Suprapubic skin (tissue), 4 donors: Measurements from ENCODE around the gene MAMDC4. TPM values are rescaled to one million over a fixed set of nuclear protein-coding genes. Genes with fewer than 3 reads are reported as not detected.

ENCODE experiments used
- DNase-seq, 2 donors: peaks; one replicate each; pipeline ENCODE4 v3.0.0-alpha.2; 2019; ENCODE audit warnings: low spot score in 2 of 2
- H3K27ac ChIP-seq: fragments of 200-600 bp; sonication (generic); one replicate; pipeline ENCODE4 v1.5.1; 2019
- H3K27me3 ChIP-seq: fragments of 200-600 bp; sonication (generic); one replicate; pipeline ENCODE4 v1.5.1; 2019
- H3K36me3 ChIP-seq: fragments of 200-600 bp; sonication (generic); one replicate; pipeline ENCODE4 v1.5.1; 2019
- H3K4me1 ChIP-seq: fragments of 200-600 bp; sonication (generic); one replicate; pipeline ENCODE4 v1.5.1; 2019
- H3K4me3 ChIP-seq: fragments of 200-600 bp; sonication (generic); one replicate; pipeline ENCODE4 v1.5.1; 2019; ENCODE audit warnings: mild to moderate bottlenecking
- H3K9me3 ChIP-seq: fragments of 200-600 bp; sonication (generic); one replicate; pipeline ENCODE4 v1.5.1; 2019
- CTCF ChIP-seq, 2 donors: fragments of 200-600 bp in 1 of 2; fragments of 450-650 bp in 1 of 2; sonication (generic) in 1 of 2; IDR thresholded peaks; one replicate each; pipeline ENCODE4 v1.5.1; 2016 to 2019; ENCODE audit warnings: antibody characterized with exemption in 2 of 2, mild to moderate bottlenecking in 1 of 2, moderate library complexity in 1 of 2
- EP300 ChIP-seq: sonication (generic); formaldehyde crosslinking; IDR thresholded peaks from one replicate; pipeline ENCODE4 v1.6.1; 2017; ENCODE audit warnings: antibody characterized with exemption
- POLR2A ChIP-seq, 2 donors: fragments of 450-650 bp; IDR thresholded peaks; one replicate each; pipeline ENCODE4 v1.6.1; 2017; ENCODE audit warnings: antibody characterized with exemption in 2 of 2, mild to moderate bottlenecking in 2 of 2, moderate library complexity in 2 of 2
- POLR2AphosphoS5 ChIP-seq, 3 donors: sonication (generic); formaldehyde crosslinking; IDR thresholded peaks; one replicate each; pipeline ENCODE4 v1.6.1; 2017; ENCODE audit warnings: antibody characterized with exemption in 3 of 3
- WGBS: methylation state at CpG from one replicate; pipeline ENCODE4 v1.1.5; 2018; 5-methylcytosine and 5-hydroxymethylcytosine counted together
- total RNA-seq, 4 donors: library from RNA; depleted of rRNA; stranded (reverse); fragments of >200 nt; gene quantifications; one replicate each; pipeline ENCODE4 v1.1.0, GENCODE V29; 2016

Gene MAMDC4
- total RNA-seq, 4 donors from 2014 or later: 1.3 to 3.9 (median 1.8) TPM

GRCh38 chr9:136849960-136850865 lies 1.9 kb upstream of the MAMDC4 start:
- Histone ChIP-seq H3K27me3 (peaks cover 22% of the 10 kb centered on the region), H3K27ac (no peak overlapping the region), H3K36me3 (peaks cover 5% of the 10 kb centered on the region), H3K4me1 (peaks cover 53% of the 10 kb centered on the region), H3K9me3 (no peaks in the 10 kb centered on the region), H3K4me3 (peak overlapping the region; percentile 72)
- WGBS: 57% methylated on average over 6 of the region's 43 CpGs
- DNase-seq: peak in 1 of 2 donors; percentile 80
- TF ChIP-seq EP300 (no peak), POLR2A (IDR thresholded peaks at IDR 0.05) (no peak), POLR2AphosphoS5 (IDR thresholded peaks at IDR 0.05) (no peak), CTCF (IDR thresholded peaks at IDR 0.05) (no peak)

GRCh38 chr9:136850866-136851775 lies 1.0 kb upstream of the MAMDC4 start:
- no peak for DNase-seq
- 84% methylated on average over 5 of the region's 23 CpGs for WGBS
- H3K36me3 ChIP-seq: peaks cover 5% of the 10 kb centered on the region

GRCh38 chr9:136852664-136853595 lies 784 bp downstream of the MAMDC4 start:
- H3K27ac ChIP-seq: no peak overlapping the region
- WGBS: no CpG with 5 or more reads among the region's 29 CpGs
- peak in 1 of 2 donors; percentile 65 for DNase-seq
- TF ChIP-seq EP300 (no peak), POLR2AphosphoS5 (IDR thresholded peaks at IDR 0.05) (no peak), CTCF (IDR thresholded peaks at IDR 0.05) (no peak), POLR2A (IDR thresholded peaks at IDR 0.05) (no peak)
- H3K36me3 ChIP-seq: peaks cover 5% of the 10 kb centered on the region
- peaks cover 28% of the 10 kb centered on the region for H3K4me1 ChIP-seq
- no peak overlapping the region for H3K4me3 ChIP-seq
- no peaks in the 10 kb centered on the region for H3K9me3 ChIP-seq
- no peaks in the 10 kb centered on the region for H3K27me3 ChIP-seq

More at GRCh38 chr9:136850866-136851775, 1.0 kb upstream of the MAMDC4 start:
- Histone ChIP-seq H3K27me3 (peaks cover 13% of the 10 kb centered on the region), H3K4me1 (peaks cover 44% of the 10 kb centered on the region), H3K27ac (no peak overlapping the region), H3K9me3 (no peaks in the 10 kb centered on the region), H3K4me3 (no peak overlapping the region)
- TF ChIP-seq CTCF (IDR thresholded peaks at IDR 0.05): no peak
- TF ChIP-seq EP300: no peak

GRCh38 chr9:136853596-136854112 lies 1.5 kb downstream of the MAMDC4 start:
- H3K9me3 ChIP-seq: no peaks in the 10 kb centered on the region
- peaks cover 29% of the 10 kb centered on the region for H3K4me1 ChIP-seq
- no peaks in the 10 kb centered on the region for H3K27me3 ChIP-seq
- H3K27ac ChIP-seq: no peak overlapping the region
- 77% methylated on average over 6 of the region's 18 CpGs for WGBS
- TF ChIP-seq POLR2A (IDR thresholded peaks at IDR 0.05): no peak
- TF ChIP-seq POLR2AphosphoS5 (IDR thresholded peaks at IDR 0.05): no peak
- no peak for TF ChIP-seq EP300
- TF ChIP-seq CTCF (IDR thresholded peaks at IDR 0.05): no peak
- peaks cover 5% of the 10 kb centered on the region for H3K36me3 ChIP-seq
- peak in 1 of 2 donors; percentile 60 for DNase-seq
- H3K4me3 ChIP-seq: no peak overlapping the region
